ENCODE data around the gene MORN1. TPM values are rescaled to one million over a fixed set of nuclear protein-coding genes. Genes with fewer than 3 reads are reported as not detected.

MORN1 gene
- polyA plus RNA-seq, 1 donor from 2014 or later: 10.9 TPM

- Histone ChIP-seq H3K79me2 (replicated peaks; ENCODE audit: insufficient read depth, low read length) (peaks cover 57% of the 10 kb centered on the region), H3F3A (ENCODE audit: insufficient read depth, low read length, poor library complexity, severe bottlenecking) (no peaks in the 10 kb centered on the region), H3K9me2 (ENCODE audit: insufficient read depth, low read length) (no peaks in the 10 kb centered on the region), H3K27ac (ENCODE audit: low read length) (no peak overlapping the region), H3K4me3 (ENCODE audit: low read length) (no peak overlapping the region), H2AFZ (ENCODE audit: low read depth, low read length) (no peak overlapping the region), H3K27me3 (ENCODE audit: insufficient read depth, low read depth, low read length) (no peaks in the 10 kb centered on the region), H3K9me3 (ENCODE audit: low read length) (no peaks in the 10 kb centered on the region), H3K9ac (ENCODE audit: low read length) (no peak overlapping the region), H4K20me1 (ENCODE audit: insufficient read depth) (no peaks in the 10 kb centered on the region), H3K4me2 (ENCODE audit: low read length) (no peak overlapping the region), H3K36me3 (ENCODE audit: insufficient read depth, low read length) (no peaks in the 10 kb centered on the region)
- TF ChIP-seq CTCF (IDR thresholded peaks at IDR 0.05; ENCODE audit: poor library complexity, severe bottlenecking): no peak
- no peak for TF ChIP-seq SMC3 (conservative IDR thresholded peaks at IDR 0.05; ENCODE audit: poor library complexity)
- no peak for TF ChIP-seq MXI1 (conservative IDR thresholded peaks at IDR 0.05; ENCODE audit: poor library complexity, severe bottlenecking)
- TF ChIP-seq EZH2 (IDR thresholded peaks at IDR 0.05; ENCODE audit: borderline replicate concordance, insufficient read depth, low read length, poor library complexity, severe bottlenecking): no peak
- TF ChIP-seq EP300 (conservative IDR thresholded peaks at IDR 0.05; ENCODE audit: poor library complexity, severe bottlenecking): no peak
- TF ChIP-seq RAD21 (conservative IDR thresholded peaks at IDR 0.05): no peak
- no peak for TF ChIP-seq REST (IDR thresholded peaks at IDR 0.05; ENCODE audit: borderline replicate concordance)
- TF ChIP-seq TAF1 (IDR thresholded peaks at IDR 0.05; ENCODE audit: low read depth): no peak
- TF ChIP-seq POLR2AphosphoS5 (IDR thresholded peaks at IDR 0.05): no peak
Observed at GRCh38 chr1:2289607-2290006, 101.7 kb downstream of the MORN1 start.

- no peak overlapping the region for H3K9ac ChIP-seq (ENCODE audit: low read length)
- peaks cover 63% of the 10 kb centered on the region for H3K79me2 ChIP-seq (replicated peaks; ENCODE audit: insufficient read depth, low read length)
- no peaks in the 10 kb centered on the region for H4K20me1 ChIP-seq (ENCODE audit: insufficient read depth)
- no peak overlapping the region for H3K4me3 ChIP-seq (ENCODE audit: low read length)
- H2AFZ ChIP-seq (ENCODE audit: low read depth, low read length): no peak overlapping the region
- no peaks in the 10 kb centered on the region for H3K36me3 ChIP-seq (ENCODE audit: insufficient read depth, low read length)
- no peaks in the 10 kb centered on the region for H3K9me2 ChIP-seq (ENCODE audit: insufficient read depth, low read length)
- no peak overlapping the region for H3K27ac ChIP-seq (ENCODE audit: low read length)
- no peaks in the 10 kb centered on the region for H3K27me3 ChIP-seq (ENCODE audit: insufficient read depth, low read depth, low read length)
- H3K9me3 ChIP-seq (ENCODE audit: low read length): no peaks in the 10 kb centered on the region
- H3F3A ChIP-seq (ENCODE audit: insufficient read depth, low read length, poor library complexity, severe bottlenecking): no peaks in the 10 kb centered on the region
- no peak overlapping the region for H3K4me2 ChIP-seq (ENCODE audit: low read length)
- TF ChIP-seq TAF1 (IDR thresholded peaks at IDR 0.05; ENCODE audit: low read depth): no peak
- no peak for TF ChIP-seq SMC3 (conservative IDR thresholded peaks at IDR 0.05; ENCODE audit: poor library complexity)
- TF ChIP-seq EP300 (conservative IDR thresholded peaks at IDR 0.05; ENCODE audit: poor library complexity, severe bottlenecking): no peak
- TF ChIP-seq RAD21 (conservative IDR thresholded peaks at IDR 0.05): no peak
- TF ChIP-seq POLR2AphosphoS5 (IDR thresholded peaks at IDR 0.05): no peak
- TF ChIP-seq EZH2 (IDR thresholded peaks at IDR 0.05; ENCODE audit: borderline replicate concordance, insufficient read depth, low read length, poor library complexity, severe bottlenecking): no peak
Observed at GRCh38 chr1:2288816-2289536, 102.4 kb downstream of the MORN1 start.

Measured in neural cell (in vitro differentiated cells).